GM12878 (cell line): ENCODE results near the gene TAGLN. TPM values are rescaled to one million over a fixed set of nuclear protein-coding genes. Genes with fewer than 3 reads are reported as not detected.
A peak's percentile ranks its signal among the peaks of the same experiment; 100 is the strongest.

Experiments
- DPF2 ChIP-seq: fragments of 450-650 bp; IDR thresholded peaks from 2 replicates; pipeline ENCODE4 v1.6.1; 2017; ENCODE audit warnings: mild to moderate bottlenecking
- IKZF1 ChIP-seq: fragments of 450-650 bp; conservative IDR thresholded peaks from 2 replicates; pipeline ENCODE4 v1.6.1; 2017; ENCODE audit warnings: antibody characterized with exemption, mild to moderate bottlenecking
- MEF2B ChIP-seq: fragments of 450-650 bp; IDR thresholded peaks from 2 replicates; pipeline ENCODE4 v1.6.1; 2018; ENCODE audit warnings: mild to moderate bottlenecking, moderate library complexity; ENCODE audit not compliant: partially characterized antibody, poor library complexity, severe bottlenecking
- ZNF384 ChIP-seq: IDR thresholded peaks from 2 replicates; pipeline ENCODE4 v1.6.1; 2012; ENCODE audit warnings: low read depth, mild to moderate bottlenecking, low read length, improper control_type of control experiment, borderline replicate concordance
- polyA plus RNA-seq, 11 experiments: library from polyadenylated mRNA; depleted of rRNA in 4 of 11; unstranded in 6 of 11; stranded (reverse) in 5 of 11; fragments of >200 nt; fragmentation: Nextera tagmentation in 4 of 11; fragmentation: Illumina TruSeq in 1 of 11; extraction: Ambion mirVana in 4 of 11; extraction: Trizol in 1 of 11; gene quantifications; 1 replicate in 1 of 11; 2 replicates in 10 of 11; pipeline versions ENCODE4 v1.2.1 to v1.2.3, GENCODE V29; 2011 to 2016; ENCODE audit warnings: inconsistent platforms in 2 of 11, missing spikeins in 2 of 11, low read depth in 1 of 11
- total RNA-seq, 4 experiments: library from RNA; depleted of rRNA in 3 of 4; stranded (reverse); fragments of >200 nt in 3 of 4; fragmentation: Illumina TruSeq in 1 of 4; extraction: Trizol in 1 of 4; gene quantifications; 2 replicates each; pipeline versions ENCODE4 v1.2.1 to v1.2.3, GENCODE V29; 2013 to 2021
- TF ChIP-seq, protein P1 (sequence below): IDR thresholded peaks from 2 replicates; pipeline ENCODE4 v1.6.1; 2011; ENCODE audit warnings: borderline replicate concordance, low read depth, mild to moderate bottlenecking, moderate library complexity, mixed read lengths, low read length; ENCODE audit not compliant: insufficient read depth; ENCODE audit errors: extremely low read length
- TF ChIP-seq, protein P2 (sequence below): IDR thresholded peaks from 2 replicates; pipeline ENCODE4 v1.6.1; 2011; ENCODE audit warnings: borderline replicate concordance, low read depth, mild to moderate bottlenecking, moderate library complexity, low read length; ENCODE audit not compliant: insufficient read depth, poor library complexity, severe bottlenecking
- TF ChIP-seq, protein P3 (sequence below): fragments of 450-650 bp; IDR thresholded peaks from 2 replicates; pipeline ENCODE4 v1.6.1; 2017; ENCODE audit warnings: mild to moderate bottlenecking

Gene TAGLN
- total and polyA plus RNA-seq, 10 of the 15 experiments (the other 5 are each of a cell fraction or from before 2014, with no cell fraction given), result 0.26 to 4.6 (median 1.7) TPM

DNA sequence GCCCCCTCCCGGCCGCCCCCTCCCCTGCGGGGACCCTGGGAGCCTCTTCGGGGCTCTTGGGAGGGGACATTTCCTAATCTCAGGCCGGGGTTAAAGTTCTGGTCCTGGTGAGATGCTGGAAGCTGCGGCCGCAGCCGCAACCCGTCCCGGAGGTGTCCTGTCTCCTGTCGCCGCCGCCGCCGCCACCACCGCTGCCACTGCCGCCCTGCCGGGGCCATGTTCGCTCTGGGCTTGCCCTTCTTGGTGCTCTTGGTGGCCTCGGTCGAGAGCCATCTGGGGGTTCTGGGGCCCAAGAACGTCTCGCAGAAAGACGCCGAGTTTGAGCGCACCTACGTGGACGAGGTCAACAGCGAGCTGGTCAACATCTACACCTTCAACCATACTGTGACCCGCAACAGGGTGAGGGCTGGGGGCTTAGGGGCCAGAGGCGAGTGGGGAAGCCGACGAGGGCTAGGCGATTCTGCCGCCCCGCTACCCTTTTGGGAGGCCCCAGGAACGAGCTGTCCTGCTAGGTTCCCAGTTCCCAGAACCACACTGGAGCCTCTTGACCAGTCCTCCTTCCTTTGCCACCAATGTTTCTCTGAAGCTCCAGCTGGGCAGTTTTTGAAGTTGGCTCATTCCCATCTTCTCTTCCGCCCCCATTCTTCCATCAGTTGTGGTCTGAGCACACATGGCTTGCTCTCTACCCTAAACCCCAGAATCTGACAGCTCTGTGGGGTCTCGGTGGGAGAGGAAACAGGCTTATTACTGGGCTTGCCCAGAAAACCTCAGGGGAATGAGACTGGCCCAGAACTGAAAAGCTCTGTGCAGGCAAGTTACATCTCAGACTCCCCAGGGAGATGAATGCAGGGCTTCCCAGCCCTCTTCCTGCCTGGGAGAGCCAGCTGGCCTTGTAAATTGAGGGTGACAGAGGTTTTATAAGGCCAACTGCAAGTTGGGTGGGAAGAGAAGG, 19.8 kb upstream of the TAGLN start (continued):
- TF ChIP-seq IKZF1 (peak; percentile 66), MEF2B (peak; percentile 98), DPF2 (0 out of 2 replicates have a peak, but pooled peaks have one; percentile 10), ZNF384 (0 out of 2 replicates have a peak, but pooled peaks have one; percentile 4)
- TF ChIP-seq, protein P1, sequence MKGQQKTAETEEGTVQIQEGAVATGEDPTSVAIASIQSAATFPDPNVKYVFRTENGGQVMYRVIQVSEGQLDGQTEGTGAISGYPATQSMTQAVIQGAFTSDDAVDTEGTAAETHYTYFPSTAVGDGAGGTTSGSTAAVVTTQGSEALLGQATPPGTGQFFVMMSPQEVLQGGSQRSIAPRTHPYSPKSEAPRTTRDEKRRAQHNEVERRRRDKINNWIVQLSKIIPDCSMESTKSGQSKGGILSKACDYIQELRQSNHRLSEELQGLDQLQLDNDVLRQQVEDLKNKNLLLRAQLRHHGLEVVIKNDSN, result no peak
- TF ChIP-seq, protein P2, sequence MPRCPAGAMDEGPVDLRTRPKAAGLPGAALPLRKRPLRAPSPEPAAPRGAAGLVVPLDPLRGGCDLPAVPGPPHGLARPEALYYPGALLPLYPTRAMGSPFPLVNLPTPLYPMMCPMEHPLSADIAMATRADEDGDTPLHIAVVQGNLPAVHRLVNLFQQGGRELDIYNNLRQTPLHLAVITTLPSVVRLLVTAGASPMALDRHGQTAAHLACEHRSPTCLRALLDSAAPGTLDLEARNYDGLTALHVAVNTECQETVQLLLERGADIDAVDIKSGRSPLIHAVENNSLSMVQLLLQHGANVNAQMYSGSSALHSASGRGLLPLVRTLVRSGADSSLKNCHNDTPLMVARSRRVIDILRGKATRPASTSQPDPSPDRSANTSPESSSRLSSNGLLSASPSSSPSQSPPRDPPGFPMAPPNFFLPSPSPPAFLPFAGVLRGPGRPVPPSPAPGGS, result no peak
- TF ChIP-seq, protein P3, sequence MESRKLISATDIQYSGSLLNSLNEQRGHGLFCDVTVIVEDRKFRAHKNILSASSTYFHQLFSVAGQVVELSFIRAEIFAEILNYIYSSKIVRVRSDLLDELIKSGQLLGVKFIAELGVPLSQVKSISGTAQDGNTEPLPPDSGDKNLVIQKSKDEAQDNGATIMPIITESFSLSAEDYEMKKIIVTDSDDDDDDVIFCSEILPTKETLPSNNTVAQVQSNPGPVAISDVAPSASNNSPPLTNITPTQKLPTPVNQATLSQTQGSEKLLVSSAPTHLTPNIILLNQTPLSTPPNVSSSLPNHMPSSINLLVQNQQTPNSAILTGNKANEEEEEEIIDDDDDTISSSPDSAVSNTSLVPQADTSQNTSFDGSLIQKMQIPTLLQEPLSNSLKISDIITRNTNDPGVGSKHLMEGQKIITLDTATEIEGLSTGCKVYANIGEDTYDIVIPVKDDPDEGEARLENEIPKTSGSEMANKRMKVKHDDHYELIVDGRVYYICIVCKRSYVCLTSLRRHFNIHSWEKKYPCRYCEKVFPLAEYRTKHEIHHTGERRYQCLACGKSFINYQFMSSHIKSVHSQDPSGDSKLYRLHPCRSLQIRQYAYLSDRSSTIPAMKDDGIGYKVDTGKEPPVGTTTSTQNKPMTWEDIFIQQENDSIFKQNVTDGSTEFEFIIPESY, result no peak
